ENCODE results near the gene MT1A. TPM values are rescaled to one million over a fixed set of nuclear protein-coding genes. Genes with fewer than 3 reads are reported as not detected.

The MT1A gene
- total and polyA plus RNA-seq, 2 of the 8 experiments (the other 6 are each of a cell fraction or from before 2014, with no cell fraction given): not detected

- TF ChIP-seq, protein P1, sequence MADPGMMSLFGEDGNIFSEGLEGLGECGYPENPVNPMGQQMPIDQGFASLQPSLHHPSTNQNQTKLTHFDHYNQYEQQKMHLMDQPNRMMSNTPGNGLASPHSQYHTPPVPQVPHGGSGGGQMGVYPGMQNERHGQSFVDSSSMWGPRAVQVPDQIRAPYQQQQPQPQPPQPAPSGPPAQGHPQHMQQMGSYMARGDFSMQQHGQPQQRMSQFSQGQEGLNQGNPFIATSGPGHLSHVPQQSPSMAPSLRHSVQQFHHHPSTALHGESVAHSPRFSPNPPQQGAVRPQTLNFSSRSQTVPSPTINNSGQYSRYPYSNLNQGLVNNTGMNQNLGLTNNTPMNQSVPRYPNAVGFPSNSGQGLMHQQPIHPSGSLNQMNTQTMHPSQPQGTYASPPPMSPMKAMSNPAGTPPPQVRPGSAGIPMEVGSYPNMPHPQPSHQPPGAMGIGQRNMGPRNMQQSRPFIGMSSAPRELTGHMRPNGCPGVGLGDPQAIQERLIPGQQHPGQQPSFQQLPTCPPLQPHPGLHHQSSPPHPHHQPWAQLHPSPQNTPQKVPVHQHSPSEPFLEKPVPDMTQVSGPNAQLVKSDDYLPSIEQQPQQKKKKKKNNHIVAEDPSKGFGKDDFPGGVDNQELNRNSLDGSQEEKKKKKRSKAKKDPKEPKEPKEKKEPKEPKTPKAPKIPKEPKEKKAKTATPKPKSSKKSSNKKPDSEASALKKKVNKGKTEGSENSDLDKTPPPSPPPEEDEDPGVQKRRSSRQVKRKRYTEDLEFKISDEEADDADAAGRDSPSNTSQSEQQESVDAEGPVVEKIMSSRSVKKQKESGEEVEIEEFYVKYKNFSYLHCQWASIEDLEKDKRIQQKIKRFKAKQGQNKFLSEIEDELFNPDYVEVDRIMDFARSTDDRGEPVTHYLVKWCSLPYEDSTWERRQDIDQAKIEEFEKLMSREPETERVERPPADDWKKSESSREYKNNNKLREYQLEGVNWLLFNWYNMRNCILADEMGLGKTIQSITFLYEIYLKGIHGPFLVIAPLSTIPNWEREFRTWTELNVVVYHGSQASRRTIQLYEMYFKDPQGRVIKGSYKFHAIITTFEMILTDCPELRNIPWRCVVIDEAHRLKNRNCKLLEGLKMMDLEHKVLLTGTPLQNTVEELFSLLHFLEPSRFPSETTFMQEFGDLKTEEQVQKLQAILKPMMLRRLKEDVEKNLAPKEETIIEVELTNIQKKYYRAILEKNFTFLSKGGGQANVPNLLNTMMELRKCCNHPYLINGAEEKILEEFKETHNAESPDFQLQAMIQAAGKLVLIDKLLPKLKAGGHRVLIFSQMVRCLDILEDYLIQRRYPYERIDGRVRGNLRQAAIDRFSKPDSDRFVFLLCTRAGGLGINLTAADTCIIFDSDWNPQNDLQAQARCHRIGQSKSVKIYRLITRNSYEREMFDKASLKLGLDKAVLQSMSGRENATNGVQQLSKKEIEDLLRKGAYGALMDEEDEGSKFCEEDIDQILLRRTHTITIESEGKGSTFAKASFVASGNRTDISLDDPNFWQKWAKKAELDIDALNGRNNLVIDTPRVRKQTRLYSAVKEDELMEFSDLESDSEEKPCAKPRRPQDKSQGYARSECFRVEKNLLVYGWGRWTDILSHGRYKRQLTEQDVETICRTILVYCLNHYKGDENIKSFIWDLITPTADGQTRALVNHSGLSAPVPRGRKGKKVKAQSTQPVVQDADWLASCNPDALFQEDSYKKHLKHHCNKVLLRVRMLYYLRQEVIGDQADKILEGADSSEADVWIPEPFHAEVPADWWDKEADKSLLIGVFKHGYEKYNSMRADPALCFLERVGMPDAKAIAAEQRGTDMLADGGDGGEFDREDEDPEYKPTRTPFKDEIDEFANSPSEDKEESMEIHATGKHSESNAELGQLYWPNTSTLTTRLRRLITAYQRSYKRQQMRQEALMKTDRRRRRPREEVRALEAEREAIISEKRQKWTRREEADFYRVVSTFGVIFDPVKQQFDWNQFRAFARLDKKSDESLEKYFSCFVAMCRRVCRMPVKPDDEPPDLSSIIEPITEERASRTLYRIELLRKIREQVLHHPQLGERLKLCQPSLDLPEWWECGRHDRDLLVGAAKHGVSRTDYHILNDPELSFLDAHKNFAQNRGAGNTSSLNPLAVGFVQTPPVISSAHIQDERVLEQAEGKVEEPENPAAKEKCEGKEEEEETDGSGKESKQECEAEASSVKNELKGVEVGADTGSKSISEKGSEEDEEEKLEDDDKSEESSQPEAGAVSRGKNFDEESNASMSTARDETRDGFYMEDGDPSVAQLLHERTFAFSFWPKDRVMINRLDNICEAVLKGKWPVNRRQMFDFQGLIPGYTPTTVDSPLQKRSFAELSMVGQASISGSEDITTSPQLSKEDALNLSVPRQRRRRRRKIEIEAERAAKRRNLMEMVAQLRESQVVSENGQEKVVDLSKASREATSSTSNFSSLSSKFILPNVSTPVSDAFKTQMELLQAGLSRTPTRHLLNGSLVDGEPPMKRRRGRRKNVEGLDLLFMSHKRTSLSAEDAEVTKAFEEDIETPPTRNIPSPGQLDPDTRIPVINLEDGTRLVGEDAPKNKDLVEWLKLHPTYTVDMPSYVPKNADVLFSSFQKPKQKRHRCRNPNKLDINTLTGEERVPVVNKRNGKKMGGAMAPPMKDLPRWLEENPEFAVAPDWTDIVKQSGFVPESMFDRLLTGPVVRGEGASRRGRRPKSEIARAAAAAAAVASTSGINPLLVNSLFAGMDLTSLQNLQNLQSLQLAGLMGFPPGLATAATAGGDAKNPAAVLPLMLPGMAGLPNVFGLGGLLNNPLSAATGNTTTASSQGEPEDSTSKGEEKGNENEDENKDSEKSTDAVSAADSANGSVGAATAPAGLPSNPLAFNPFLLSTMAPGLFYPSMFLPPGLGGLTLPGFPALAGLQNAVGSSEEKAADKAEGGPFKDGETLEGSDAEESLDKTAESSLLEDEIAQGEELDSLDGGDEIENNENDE (IDR thresholded peaks at IDR 0.05; ENCODE audit: insufficient replicate concordance, low read length): no peak
Measured at GRCh38 chr16:56672761-56673536, 34.5 kb downstream of the MT1A start (continued).

Data from H1 (cell line).